NCI-H2107 (cell line): ENCODE data around the gene MEF2C.

Experiments used
- DNase-seq: peaks from one replicate; lab custom pipeline; 2025; lab: John Stamatoyannopoulos, UW

Gene MEF2C

GRCh38 chr5:88687373-88687911 lies 195.5 kb downstream of the MEF2C start:
- no peak for DNase-seq

GRCh38 chr5:88686726-88687125 lies 196.3 kb downstream of the MEF2C start:
- DNase-seq = no peak

- DNase-seq = no peak
Observed at GRCh38 chr5:88685591-88686541, 197.1 kb downstream of the MEF2C start.

GRCh38 chr5:88683506-88684135 lies 199.4 kb downstream of the MEF2C start:
- no peak for DNase-seq

GRCh38 chr5:88682881-88683361 lies 200.1 kb downstream of the MEF2C start:
- no peak for DNase-seq

GRCh38 chr5:88682131-88682530 lies 200.9 kb downstream of the MEF2C start:
- DNase-seq = no peak

- DNase-seq = no peak
Observed at GRCh38 chr5:88681211-88681803, 201.7 kb downstream of the MEF2C start.

- DNase-seq = no peak
Observed at GRCh38 chr5:88680253-88681132, 202.5 kb downstream of the MEF2C start.

- DNase-seq = no peak
Observed at GRCh38 chr5:88679638-88680037, 203.3 kb downstream of the MEF2C start.

- no peak for DNase-seq
Observed at GRCh38 chr5:88678770-88679381, 204.1 kb downstream of the MEF2C start.

GRCh38 chr5:88677943-88678769 lies 204.8 kb downstream of the MEF2C start:
- no peak for DNase-seq

GRCh38 chr5:88677376-88677895 lies 205.5 kb downstream of the MEF2C start:
- no peak for DNase-seq

GRCh38 chr5:88676637-88677375 lies 206.2 kb downstream of the MEF2C start:
- DNase-seq = no peak

GRCh38 chr5:88675708-88676636 lies 207.0 kb downstream of the MEF2C start:
- no peak for DNase-seq

GRCh38 chr5:88675168-88675707 lies 207.7 kb downstream of the MEF2C start:
- DNase-seq = no peak

GRCh38 chr5:88674356-88675167 lies 208.4 kb downstream of the MEF2C start:
- DNase-seq = no peak
